ENCODE measurements around the gene OTOP2. TPM values are rescaled to one million over a fixed set of nuclear protein-coding genes. Genes with fewer than 3 reads are reported as not detected.
"Not testable (repeated sequence)": the region's sequence is repeated elsewhere in the genome, so short reads cannot be mapped to it uniquely, and the experiment has no call there.

Gene OTOP2
- total and polyA plus RNA-seq, 9 donors = not detected

- H3K27me3 ChIP-seq (ENCODE audit: control insufficient read depth, insufficient read depth, low read length) = peaks cover 6% of the 10 kb centered on the region
- no peak for DNase-seq
- 80% methylated on average over 15 of the region's 18 CpGs for WGBS (ENCODE audit: insufficient coverage)
- H3K27ac ChIP-seq (ENCODE audit: low read length) = no peak overlapping the region
- H3K9me3 ChIP-seq (replicated peaks; ENCODE audit: control insufficient read depth, low read depth, low read length) = no peaks in the 10 kb centered on the region
- H3K4me1 ChIP-seq (ENCODE audit: control insufficient read depth, insufficient read depth, low read length) = peaks cover 13% of the 10 kb centered on the region
- H3K36me3 ChIP-seq (ENCODE audit: control insufficient read depth, insufficient read depth, low read length) = no peaks in the 10 kb centered on the region
- H3K4me3 ChIP-seq (ENCODE audit: low read length) = no peak overlapping the region
Observed at GRCh38 chr17:74962622-74963394, 38.7 kb downstream of the OTOP2 start.

- H3K27ac ChIP-seq (ENCODE audit: low read length) = no peak overlapping the region
- peaks cover 13% of the 10 kb centered on the region for H3K4me1 ChIP-seq (ENCODE audit: control insufficient read depth, insufficient read depth, low read length)
- H3K36me3 ChIP-seq (ENCODE audit: control insufficient read depth, insufficient read depth, low read length) = no peaks in the 10 kb centered on the region
- 63% methylated on average over 7 of the region's 12 CpGs for WGBS (ENCODE audit: insufficient coverage)
- no peaks in the 10 kb centered on the region for H3K9me3 ChIP-seq (replicated peaks; ENCODE audit: control insufficient read depth, low read depth, low read length)
- H3K27me3 ChIP-seq (ENCODE audit: control insufficient read depth, insufficient read depth, low read length) = peaks cover 3% of the 10 kb centered on the region
- no peak overlapping the region for H3K4me3 ChIP-seq (ENCODE audit: low read length)
- no peak for DNase-seq
Observed at GRCh38 chr17:74963656-74964055, 39.6 kb downstream of the OTOP2 start.

GRCh38 chr17:74964246-74964761 lies 40.2 kb downstream of the OTOP2 start:
- Histone ChIP-seq H3K4me3 (ENCODE audit: low read length) (no peak overlapping the region), H3K36me3 (ENCODE audit: control insufficient read depth, insufficient read depth, low read length) (no peaks in the 10 kb centered on the region), H3K27me3 (ENCODE audit: control insufficient read depth, insufficient read depth, low read length) (peaks cover 3% of the 10 kb centered on the region), H3K9me3 (replicated peaks; ENCODE audit: control insufficient read depth, low read depth, low read length) (no peaks in the 10 kb centered on the region), H3K27ac (ENCODE audit: low read length) (no peak overlapping the region), H3K4me1 (ENCODE audit: control insufficient read depth, insufficient read depth, low read length) (peaks cover 13% of the 10 kb centered on the region)
- 85% methylated on average over 12 of the region's 12 CpGs for WGBS (ENCODE audit: insufficient coverage)
- DNase-seq = no peak

- H3K27ac ChIP-seq (ENCODE audit: low read length) = no peak overlapping the region
- no peaks in the 10 kb centered on the region for H3K27me3 ChIP-seq (ENCODE audit: control insufficient read depth, insufficient read depth, low read length)
- WGBS (ENCODE audit: insufficient coverage) = 81% methylated on average over 13 of the region's 14 CpGs
- H3K4me1 ChIP-seq (ENCODE audit: control insufficient read depth, insufficient read depth, low read length) = peaks cover 13% of the 10 kb centered on the region
- no peaks in the 10 kb centered on the region for H3K36me3 ChIP-seq (ENCODE audit: control insufficient read depth, insufficient read depth, low read length)
- no peak for DNase-seq
- H3K4me3 ChIP-seq (ENCODE audit: low read length) = no peak overlapping the region
- no peaks in the 10 kb centered on the region for H3K9me3 ChIP-seq (replicated peaks; ENCODE audit: control insufficient read depth, low read depth, low read length)
Observed at GRCh38 chr17:74964988-74965622, 41.0 kb downstream of the OTOP2 start.

GRCh38 chr17:74968361-74968780 lies 44.3 kb downstream of the OTOP2 start:
- Histone ChIP-seq H3K27me3 (ENCODE audit: control insufficient read depth, insufficient read depth, low read length) (peaks cover 23% of the 10 kb centered on the region), H3K4me1 (ENCODE audit: control insufficient read depth, insufficient read depth, low read length) (peaks cover 14% of the 10 kb centered on the region), H3K36me3 (ENCODE audit: control insufficient read depth, insufficient read depth, low read length) (no peaks in the 10 kb centered on the region), H3K9me3 (replicated peaks; ENCODE audit: control insufficient read depth, low read depth, low read length) (no peaks in the 10 kb centered on the region), H3K4me3 (ENCODE audit: low read length) (no peak overlapping the region), H3K27ac (ENCODE audit: low read length) (no peak overlapping the region)
- DNase-seq = no peak
- WGBS (ENCODE audit: insufficient coverage) = 100% methylated on average over 1 of the region's 5 CpGs

- no CpG with 5 or more reads among the region's 5 CpGs for WGBS (ENCODE audit: insufficient coverage)
Observed at GRCh38 chr17:74969501-74969900, 45.4 kb downstream of the OTOP2 start.

GRCh38 chr17:74970395-74970794 lies 46.3 kb downstream of the OTOP2 start:
- H3K36me3 ChIP-seq (ENCODE audit: control insufficient read depth, insufficient read depth, low read length) = no peaks in the 10 kb centered on the region
- H3K4me1 ChIP-seq (ENCODE audit: control insufficient read depth, insufficient read depth, low read length) = peaks cover 14% of the 10 kb centered on the region
- no peak overlapping the region for H3K27ac ChIP-seq (ENCODE audit: low read length)
- WGBS (ENCODE audit: insufficient coverage) = 100% methylated on average over 2 of the region's 3 CpGs
- H3K27me3 ChIP-seq (ENCODE audit: control insufficient read depth, insufficient read depth, low read length) = peaks cover 42% of the 10 kb centered on the region
- H3K9me3 ChIP-seq (replicated peaks; ENCODE audit: control insufficient read depth, low read depth, low read length) = no peaks in the 10 kb centered on the region
- H3K4me3 ChIP-seq (ENCODE audit: low read length) = no peak overlapping the region
- DNase-seq = no peak

More at GRCh38 chr17:74969501-74969900, 45.4 kb downstream of the OTOP2 start:
- H3K9me3 ChIP-seq (replicated peaks; ENCODE audit: control insufficient read depth, low read depth, low read length); H3K36me3 ChIP-seq (ENCODE audit: control insufficient read depth, insufficient read depth, low read length); H3K27ac ChIP-seq (ENCODE audit: low read length); H3K4me3 ChIP-seq (ENCODE audit: low read length); DNase-seq: not testable (repeated sequence)
- Histone ChIP-seq H3K4me1 (ENCODE audit: control insufficient read depth, insufficient read depth, low read length) (peaks cover 14% of the 10 kb centered on the region), H3K27me3 (ENCODE audit: control insufficient read depth, insufficient read depth, low read length) (peaks cover 34% of the 10 kb centered on the region)

- H3K4me1 ChIP-seq (ENCODE audit: control insufficient read depth, insufficient read depth, low read length) = peaks cover 14% of the 10 kb centered on the region
- H3K9me3 ChIP-seq (replicated peaks; ENCODE audit: control insufficient read depth, low read depth, low read length) = no peaks in the 10 kb centered on the region
- 71% methylated on average over 3 of the region's 8 CpGs for WGBS (ENCODE audit: insufficient coverage)
- peak overlapping the region; percentile 45 for H3K4me3 ChIP-seq (ENCODE audit: low read length)
- no peaks in the 10 kb centered on the region for H3K36me3 ChIP-seq (ENCODE audit: control insufficient read depth, insufficient read depth, low read length)
- no peak overlapping the region for H3K27ac ChIP-seq (ENCODE audit: low read length)
- DNase-seq = no peak
- H3K27me3 ChIP-seq (ENCODE audit: control insufficient read depth, insufficient read depth, low read length) = peaks cover 45% of the 10 kb centered on the region
Observed at GRCh38 chr17:74971069-74971841, 47.2 kb downstream of the OTOP2 start.

GRCh38 chr17:74971842-74972106 lies 47.7 kb downstream of the OTOP2 start:
- no peaks in the 10 kb centered on the region for H3K36me3 ChIP-seq (ENCODE audit: control insufficient read depth, insufficient read depth, low read length)
- H3K27me3 ChIP-seq (ENCODE audit: control insufficient read depth, insufficient read depth, low read length) = peaks cover 45% of the 10 kb centered on the region
- peak overlapping the region; percentile 45 for H3K4me3 ChIP-seq (ENCODE audit: low read length)
- 12% methylated on average over 9 of the region's 9 CpGs for WGBS (ENCODE audit: insufficient coverage)
- no peak for DNase-seq
- peak overlapping the region; percentile 1 for H3K27ac ChIP-seq (ENCODE audit: low read length)
- peaks cover 14% of the 10 kb centered on the region for H3K4me1 ChIP-seq (ENCODE audit: control insufficient read depth, insufficient read depth, low read length)
- no peaks in the 10 kb centered on the region for H3K9me3 ChIP-seq (replicated peaks; ENCODE audit: control insufficient read depth, low read depth, low read length)
